Activated CD4-positive, alpha-beta T cell treated with anti-CD3 and anti-CD28 coated beads, Interleukin-2, amount 50 U/mL, for 24 hours (primary cell): ENCODE measurements around the gene CAV1.

Experiments used
- DNase-seq, 2 donors: peaks; one replicate each; pipeline ENCODE4 v3.0.0-alpha.2; 2020; ENCODE audit warnings: low read depth in 1 of 2, low spot score in 1 of 2

Gene CAV1

DNA sequence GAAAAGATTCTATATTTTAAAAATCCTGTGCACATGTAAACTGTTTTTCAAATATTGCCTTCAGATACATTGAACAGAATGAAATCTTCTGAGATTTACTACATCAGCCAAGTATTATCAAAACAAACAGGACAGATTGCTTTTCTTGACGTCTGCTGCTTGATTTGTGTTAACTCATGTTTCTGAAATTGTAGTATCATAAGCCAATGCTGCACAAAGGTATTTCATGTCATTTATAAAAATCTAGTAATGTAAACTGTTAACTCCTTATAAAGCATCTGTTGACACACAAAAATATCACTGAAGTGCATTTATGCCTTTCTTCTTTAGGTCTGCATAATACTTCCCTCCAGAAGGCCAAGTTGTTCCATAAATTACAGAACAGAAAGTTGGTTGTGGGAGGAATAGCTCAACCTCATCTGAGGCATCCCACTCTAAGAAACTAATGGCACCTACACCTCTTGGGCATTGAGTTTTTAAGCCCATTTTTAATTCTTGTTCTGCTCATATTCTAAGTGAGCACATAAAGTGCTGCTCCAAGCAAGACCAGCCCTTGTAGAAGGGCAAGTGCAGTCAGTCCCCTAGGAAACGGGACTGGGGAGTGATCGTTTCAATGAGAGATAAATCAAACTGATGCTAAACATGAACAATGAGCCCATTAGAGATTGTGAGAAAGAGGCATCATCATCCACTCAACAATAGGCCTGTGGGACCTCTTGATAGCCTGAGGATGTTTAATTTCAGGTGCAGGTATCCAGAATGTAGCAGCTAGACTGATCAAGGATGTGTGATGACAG lies 28.5 kb downstream of the CAV1 start:
- DNase-seq, result no peak

DNA sequence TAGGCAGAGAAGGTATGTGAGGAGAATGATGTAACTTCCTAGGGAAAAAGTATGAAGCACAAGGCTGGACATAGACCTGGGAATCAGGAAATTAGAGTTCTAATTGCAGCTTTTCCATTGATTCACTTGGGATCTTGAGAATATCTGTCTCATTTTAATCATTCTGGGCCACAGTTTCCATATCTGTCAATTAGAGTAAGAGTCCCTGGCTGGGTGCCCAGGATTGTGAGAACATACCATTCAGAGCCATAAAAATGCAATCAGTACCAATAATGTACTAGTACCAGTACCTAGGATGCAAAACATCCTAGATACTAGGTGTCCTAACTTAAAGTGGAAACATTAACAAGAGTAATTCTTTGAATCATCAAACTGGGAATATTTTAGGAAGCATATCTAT lies 29.6 kb downstream of the CAV1 start:
- DNase-seq, result no peak

DNA sequence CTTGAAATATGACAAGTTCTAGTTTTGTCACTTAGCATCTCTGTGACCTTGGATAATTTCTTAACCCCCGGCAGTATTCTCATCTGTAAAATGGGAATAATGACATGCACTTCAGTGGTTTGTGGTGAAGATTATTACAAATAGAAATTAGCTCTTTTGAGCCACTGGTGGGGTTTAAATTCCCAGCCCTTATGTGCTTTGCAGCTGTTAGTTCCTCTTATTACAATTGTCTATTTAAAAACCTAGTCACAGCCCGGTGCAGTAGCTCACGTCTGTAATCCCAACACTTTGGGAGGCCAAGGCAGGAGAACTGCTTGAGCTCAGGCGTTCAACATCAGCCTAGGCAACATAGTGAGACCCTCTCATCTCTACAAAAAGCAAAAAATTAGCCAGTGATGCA lies 30.1 kb downstream of the CAV1 start:
- DNase-seq, result no peak

DNA sequence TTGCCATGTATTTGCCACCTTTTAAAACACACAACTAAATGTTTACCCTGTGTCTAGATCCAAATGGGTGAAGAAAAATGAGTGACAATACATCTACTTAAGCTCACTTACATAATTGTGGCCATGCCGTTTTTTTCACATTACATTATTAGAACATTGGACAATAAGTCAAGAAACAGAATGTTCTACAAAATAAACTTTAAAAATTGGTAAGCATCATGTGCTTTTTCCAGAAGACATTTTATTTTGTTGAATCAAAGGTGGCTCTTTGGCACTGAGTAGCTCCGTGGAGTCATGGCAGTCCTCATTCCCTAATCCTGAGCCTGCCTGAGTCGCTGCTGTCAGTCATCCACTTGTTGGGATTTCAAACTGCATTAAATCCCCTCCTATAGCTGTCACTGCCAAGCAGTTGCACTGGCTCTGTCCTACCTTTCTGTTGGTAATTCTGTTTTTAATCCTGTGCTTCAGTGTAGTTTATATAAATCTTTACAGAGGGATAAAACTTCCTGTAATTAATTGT lies 32.3 kb downstream of the CAV1 start:
- DNase-seq, result no peak

DNA sequence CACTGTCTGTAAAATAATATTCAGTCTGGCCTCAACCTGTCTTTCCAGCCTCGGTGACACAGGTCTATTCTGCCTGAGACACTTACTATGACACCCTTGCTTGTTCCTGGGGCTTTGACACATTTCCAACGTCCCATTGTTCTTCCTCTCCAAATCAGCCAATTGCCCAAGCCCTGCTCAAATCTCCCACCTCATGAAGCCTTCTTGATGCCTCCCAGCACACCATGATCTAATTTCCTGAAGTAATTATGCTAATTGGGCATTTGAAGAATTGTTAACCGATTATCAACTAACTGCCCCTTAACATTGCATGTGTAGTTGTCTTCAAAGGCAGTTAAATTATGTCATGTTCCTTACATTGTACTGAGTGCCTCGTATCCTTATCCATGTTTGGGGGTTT lies 33.1 kb downstream of the CAV1 start:
- no peak for DNase-seq

DNA sequence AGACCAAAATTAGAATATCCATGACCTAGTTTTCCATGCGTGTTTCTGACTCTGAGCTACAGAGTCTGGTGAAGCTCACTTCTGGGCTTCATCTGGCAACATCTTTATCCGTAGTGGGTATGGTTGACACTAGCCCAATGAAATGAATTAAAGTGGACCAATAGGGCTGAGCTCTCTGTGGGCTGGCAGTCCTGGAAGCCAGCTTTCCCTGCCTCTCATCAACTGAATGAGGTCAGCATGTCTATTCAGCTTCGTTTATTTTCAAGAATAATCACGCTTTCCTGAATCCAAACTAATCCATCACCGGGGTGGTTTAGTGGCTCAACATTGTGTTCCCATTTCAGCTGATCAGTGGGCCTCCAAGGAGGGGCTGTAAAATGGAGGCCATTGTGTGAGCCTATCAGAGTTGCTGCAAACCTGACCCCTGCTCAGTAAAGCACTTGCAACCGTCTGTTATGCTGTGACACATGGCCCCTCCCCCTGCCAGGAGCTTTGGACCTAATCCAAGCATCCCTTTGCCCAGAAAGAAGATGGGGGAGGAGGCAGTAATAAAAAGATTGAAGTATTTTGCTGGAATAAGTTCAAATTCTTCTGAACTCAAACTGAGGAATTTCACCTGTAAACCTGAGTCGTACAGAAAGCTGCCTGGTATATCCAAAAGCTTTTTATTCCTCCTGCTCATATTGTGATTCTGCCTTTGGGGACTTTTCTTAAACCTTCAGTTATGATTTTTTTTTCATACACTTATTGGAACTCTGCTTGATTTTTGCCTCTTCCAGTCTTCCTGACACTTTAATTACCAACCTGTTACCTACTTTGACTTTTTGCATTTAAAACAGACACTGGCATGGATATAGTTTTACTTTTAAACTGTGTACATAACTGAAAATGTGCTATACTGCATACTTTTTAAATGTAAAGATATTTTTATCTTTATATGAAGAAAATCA lies 35.5 kb downstream of the CAV1 start:
- no peak for DNase-seq

DNA sequence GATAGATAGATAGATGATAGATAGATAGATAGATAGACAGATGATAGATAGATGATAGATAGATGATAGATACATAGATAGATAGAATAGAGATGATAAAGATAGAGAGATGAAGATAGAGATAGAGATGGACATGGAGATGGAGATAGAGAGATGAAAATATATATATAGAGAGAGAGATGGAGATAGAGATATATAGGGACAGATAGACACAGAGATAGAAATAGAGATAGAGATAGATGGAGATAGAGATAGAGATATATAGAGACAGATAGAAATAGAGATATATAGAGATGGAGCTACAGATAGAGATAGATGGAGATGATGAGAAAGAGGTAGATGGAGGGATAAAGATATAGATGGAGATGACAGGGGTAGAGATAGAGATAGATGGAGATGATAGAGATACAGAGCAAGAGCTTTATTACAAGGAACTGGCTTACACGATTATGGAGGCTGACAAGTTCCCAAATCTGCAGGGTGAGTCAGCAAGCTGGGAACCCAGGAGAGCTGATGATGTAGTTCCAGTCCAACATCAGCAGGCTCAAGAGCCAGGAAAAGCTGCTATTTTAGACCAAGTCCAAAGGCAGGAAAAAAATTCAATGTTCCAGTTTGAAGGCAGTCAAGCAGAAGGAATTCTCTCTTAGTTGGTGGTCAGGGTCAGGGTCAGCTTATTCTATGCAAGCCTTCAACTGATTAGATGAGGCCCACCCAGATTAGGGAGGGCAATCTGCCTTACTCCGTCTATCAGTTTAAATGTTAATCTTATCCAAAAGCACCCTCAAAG lies 37.1 kb downstream of the CAV1 start:
- no peak for DNase-seq

DNA sequence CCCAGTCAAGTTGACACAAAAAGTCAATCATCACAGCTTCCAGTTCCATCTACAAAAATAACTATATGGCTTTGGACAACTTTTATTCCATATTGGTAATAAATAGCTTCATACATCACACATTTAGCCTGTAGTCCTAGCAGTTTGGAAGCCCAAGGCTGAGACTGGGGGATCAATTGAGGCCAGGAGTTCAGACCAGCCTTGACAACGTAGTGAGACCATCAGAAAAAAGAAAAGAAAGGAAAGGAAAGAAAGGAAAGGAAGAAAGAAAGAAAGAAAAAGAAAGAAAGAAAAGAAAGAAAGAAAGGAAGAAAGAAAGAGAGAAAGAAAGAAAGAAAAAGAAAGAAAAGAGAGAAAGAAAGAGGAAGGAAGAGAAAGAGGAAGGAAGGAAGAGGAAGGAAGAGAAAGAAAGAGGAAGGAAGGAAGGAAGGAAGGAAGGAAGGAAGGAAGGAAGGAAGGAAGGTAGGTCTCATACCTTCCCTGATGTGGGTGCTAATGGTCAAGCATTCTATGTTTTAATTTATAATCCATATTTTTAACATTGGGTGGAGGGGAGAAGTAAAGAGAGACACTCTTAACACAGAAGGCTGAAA lies 37.8 kb downstream of the CAV1 start:
- no peak for DNase-seq

DNA sequence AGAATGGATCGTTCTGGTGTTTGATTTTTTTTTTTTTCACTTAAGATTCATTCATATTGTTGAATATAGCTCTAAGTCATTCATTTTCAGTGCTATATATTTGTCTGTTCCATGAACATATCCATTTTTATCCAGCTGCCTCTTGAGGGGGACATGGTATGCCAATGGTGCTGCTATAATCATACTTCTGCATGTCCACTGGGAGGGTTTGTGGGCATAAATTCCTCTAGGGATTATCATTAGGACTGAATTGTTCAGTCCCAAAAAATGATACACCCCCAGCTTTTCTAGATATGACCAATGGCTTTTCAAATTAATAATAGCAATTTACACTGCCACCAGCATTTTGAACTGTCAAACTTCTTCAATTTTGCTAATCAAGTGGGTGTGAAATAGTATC lies 41.1 kb downstream of the CAV1 start:
- DNase-seq, result no peak

DNA sequence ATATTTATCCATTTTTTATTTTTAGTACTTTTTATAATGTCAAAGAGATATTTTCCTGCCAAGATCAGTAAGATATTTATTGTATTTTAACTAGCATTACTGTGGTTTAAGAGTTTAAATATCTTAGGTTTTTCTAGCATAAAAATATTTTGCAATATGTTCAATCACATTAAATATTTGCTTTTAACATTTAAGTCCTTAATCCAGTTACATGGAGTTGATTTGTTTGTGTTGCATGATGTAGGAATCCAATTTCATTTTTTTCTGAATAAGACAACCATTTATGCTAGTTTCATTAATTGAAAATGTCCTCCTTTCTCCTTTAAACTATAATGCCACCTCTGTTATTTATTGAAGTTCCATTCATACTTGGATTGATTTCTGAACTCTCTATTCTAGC lies 41.8 kb downstream of the CAV1 start:
- no peak for DNase-seq

DNA sequence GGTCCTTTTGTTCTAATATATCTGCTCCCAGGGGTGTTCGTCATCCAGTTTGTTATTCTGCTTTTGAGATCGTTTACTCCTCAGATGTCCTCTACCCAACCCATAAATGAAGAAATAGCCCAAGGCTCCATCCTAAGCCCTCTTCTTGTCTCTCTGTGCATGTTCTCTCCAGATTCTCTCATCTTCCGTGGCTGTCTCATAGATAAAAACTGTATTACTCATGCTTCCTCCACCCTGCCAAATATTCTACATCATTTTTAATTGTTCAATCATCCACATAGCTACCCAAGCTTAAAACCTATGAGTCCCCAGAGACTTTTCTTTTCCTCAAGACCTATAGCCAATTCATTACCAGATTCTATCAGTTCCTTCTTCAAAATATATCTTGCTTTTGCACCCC lies 44.9 kb downstream of the CAV1 start:
- DNase-seq, result no peak

DNA sequence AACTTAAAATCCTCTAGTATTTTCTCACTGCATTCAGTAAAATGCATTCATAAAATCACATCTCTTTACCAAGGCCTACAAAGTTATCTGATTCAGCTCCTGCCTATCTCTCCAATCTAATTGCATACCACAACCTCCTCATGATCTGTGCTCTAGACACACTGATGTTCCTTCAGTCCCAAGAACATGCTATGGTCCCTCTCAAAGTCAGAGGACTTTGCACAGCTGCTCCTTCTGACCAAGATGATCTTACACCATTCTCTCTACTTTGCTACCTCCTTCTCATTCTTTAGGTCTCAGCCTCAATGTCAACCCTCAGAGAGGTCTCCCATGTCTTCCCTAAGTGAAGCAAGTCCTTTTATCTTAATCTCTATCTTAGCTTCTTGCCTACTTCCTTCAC lies 45.5 kb downstream of the CAV1 start:
- DNase-seq, result no peak

DNA sequence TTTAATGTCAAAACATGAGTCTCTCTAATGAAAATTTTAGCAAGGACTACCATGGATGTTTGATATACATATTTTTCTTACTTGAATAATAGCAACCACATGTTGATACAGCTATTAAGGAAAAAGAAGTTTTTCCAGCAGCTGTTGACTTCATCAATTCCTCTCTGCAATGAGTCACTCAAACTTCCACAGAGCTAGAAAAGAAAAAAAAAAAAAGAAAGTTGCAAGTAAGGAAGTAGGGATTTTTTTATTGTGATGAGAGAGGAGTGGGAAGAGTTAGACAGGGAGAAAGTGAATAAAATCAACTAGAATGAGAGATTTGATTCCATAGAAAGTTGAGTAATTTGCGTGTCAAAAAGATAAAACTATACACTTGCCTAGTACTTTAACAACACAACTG lies 46.2 kb downstream of the CAV1 start:
- no peak for DNase-seq

DNA sequence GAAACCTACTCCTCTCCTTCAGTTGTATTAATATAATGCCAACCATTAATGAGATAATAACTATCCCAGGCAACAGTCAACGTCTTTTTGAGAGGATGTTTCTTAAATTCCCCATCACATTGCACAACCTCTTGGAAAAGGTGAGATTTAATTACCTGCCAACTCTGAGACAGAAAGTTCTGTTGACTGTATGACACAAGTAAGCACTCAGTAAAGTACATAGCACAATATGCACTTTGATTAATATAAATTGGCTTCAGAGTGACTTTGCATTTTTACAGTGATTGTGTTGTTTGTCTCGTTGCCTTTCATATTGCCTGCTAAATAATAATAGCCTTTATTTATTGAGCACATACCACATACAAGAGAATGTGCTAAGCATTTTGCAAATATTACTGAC lies 46.7 kb downstream of the CAV1 start:
- DNase-seq, result no peak

DNA sequence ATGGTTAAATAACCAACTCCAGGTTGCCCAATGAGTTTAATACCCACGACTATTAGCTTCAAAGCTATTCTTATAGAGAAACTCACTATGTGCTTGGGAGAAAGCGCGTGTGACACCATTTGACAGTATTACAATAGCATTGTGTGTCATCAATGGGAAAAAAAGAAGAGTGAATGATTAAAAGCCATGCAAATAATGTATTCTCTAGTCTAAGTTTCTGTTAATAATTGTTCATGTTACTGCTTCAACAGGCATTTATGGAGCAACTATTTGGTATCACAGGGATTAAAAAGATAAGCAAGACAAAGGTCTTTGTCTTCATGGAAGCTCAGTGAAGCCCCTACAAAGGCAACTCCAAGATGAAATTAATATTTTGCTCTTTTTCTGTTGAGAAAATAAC lies 47.2 kb downstream of the CAV1 start:
- DNase-seq, result no peak

DNA sequence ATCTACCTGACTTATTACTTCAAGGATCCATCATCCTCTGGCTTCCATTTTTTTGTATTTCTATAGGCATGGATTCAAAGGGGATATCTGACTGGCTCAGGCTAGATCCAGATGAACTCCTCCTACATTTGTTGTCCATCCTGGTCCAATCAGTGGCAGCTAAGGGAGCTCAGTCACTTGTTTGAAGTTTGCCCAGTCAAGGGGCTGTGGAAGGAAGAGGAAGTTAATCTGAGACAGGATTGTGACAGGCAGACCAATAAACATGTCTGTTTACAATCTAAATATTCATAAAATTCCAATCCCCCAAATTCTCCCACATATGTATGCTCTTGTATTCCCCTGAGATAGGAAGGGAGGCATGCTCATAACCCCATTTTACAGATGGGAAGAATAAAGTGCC lies 48.7 kb downstream of the CAV1 start:
- no peak for DNase-seq

DNA sequence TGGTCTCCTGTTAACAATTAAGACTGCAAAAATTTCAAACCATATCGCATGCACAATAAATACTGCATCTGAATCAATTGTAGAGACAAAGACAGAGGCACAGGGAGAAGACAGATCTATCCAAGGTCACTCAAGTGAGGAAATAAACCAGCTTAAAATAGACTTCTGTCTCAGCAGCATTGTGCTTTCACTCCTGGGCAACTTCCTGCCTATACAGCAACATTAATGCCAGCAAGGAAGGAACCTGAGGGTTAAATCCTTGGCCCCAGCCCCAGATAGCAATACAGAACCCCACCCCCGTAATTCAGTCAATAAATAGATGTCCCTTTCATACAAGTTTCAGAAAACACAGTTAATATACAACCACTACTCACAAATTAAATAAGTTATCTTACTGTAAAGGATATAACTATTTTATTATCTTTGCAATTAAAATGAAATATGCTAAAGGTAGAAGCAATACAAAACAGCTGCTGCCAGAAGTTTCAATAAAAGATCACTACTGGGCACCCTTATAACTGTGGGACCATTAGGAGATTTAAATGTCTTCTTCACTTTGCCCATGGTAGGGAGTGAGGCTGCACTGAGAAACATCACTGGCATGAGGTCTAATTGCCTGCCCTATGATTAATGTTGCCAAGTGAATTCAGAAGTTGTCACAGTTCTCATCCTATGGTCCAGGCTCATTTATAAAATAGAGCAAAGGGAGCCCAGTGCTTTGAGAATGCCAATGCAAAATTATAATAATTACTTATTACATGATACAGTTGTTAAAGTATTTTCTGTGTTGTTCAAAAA lies 49.4 kb downstream of the CAV1 start:
- no peak for DNase-seq

DNA sequence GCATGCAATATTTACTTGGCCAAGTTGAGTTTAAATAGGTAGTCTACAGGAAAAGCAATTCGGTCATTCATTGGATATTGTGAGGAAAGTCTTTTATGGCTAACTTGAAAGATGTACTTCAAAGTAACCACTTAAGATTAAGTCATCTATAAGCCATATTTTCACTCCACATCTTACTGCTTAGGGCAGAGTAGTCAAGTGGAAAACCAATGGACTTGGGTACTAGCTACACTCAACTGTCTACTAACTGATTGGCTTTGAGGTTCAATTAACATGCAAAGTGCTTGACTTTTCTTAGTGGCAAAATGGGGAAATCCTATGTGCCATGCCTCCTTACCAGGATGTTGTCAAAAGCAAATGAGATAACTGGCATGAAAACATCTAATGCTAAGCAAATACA lies 51.0 kb downstream of the CAV1 start:
- DNase-seq, result no peak

DNA sequence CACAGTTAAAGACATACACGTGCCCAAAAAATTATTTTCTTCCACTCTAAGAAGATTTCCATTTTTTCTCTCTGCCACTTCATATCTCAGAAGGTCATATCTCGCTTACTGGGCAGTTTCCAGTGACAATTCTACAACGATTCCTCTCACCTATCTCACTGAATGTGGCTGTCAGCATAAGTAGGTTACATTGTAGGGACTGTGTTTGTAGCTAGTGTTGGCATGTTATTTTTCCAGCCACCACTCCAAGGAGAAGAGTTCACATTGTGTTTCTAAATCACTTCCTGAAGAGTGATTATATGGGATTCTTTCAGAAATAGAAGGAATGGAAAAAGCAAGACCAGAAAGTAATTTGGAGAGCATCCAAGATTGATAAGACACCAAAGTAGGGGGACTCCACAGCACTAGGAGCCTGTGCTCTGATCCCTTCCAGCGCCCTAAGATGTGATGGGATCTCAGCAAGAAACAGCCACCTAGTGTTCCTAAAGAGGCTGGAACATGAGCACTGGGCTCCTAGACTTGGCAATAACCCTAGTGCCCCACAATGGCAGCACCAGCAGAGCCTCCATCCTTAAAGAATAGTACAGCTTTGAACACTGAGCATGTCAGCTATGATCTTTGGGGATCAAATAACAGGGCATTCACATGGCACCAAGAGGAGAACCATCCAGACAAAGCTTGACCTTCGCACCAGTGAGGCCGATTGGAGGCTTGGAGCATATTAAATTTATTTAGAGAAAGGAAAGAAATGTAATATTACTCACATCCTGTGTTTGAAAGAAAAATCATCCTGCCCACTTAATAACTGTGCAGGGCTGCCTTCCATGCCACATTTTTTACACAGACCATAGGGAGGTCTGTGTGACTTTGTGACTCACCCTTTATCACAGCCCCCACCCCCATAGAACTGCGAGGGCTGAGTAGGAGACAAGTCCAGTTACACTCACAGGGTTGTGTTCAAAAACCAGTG lies 51.8 kb downstream of the CAV1 start:
- no peak for DNase-seq
